GM21447 (cell line): ENCODE measurements around the gene AHNAK2.

ENCODE experiments used
- ATAC-seq: cut with Tn5 transposase; IDR thresholded peaks from one replicate; pipeline ENCODE4 v1.9.1; 2021; ENCODE audit not compliant: unreplicated experiment

The AHNAK2 gene

DNA sequence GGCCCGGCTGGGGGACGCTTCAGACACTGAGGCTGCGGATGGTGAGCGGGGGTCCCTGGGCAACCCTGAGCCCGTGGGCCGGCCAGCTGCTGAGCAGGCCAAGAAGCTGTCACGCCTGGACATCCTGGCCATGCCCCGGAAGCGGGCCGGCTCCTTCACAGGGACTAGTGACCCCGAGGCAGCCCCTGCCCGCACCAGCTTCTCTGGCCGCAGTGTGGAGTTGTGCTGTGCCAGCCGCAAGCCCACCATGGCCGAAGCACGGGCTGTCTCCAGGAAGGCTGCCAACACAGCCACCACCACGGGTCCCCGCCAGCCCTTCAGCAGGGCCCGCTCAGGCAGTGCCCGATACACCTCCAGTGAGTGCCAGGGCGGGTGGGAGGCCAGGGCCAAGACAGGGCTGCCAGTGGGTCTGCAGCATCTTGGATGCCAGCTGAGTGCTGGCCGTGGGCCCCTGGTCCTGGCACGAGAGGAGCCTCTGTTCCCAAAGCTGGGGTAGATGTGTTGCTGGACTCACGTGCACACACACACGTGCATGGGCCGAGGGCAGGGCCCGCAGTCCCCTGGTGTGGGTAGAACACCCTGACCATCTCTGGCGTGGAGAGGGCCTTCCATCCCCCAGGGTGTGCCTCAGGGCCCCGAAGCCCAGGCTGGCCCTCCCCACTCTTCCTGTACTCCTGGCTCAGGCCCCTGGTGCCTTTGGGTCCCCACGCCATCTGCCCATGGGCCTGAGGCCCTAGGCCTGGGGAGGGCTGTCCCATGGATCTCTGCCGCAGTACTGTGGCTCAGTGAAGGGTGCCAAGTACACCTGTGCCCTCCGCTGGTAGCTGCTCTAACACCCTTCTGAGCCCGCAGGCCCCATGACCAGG lies 90.3 kb downstream of the AHNAK2 start:
- ATAC-seq: no peak
